Liver (tissue), 9 donors: ENCODE results near the gene MAP4K4. TPM values are rescaled to one million over a fixed set of nuclear protein-coding genes. Genes with fewer than 3 reads are reported as not detected.

Experiments
- DNase-seq: peaks from one replicate; pipeline ENCODE4 v3.0.0-alpha.2; 2017; ENCODE audit warnings: low spot score
- H3K27ac ChIP-seq, 2 donors: one replicate each; pipeline ENCODE4 v1.7.0; 2013; ENCODE audit warnings: inconsistent platforms in 2 of 2, low read length in 2 of 2, control low read depth in 1 of 2, low read depth in 1 of 2, mild to moderate bottlenecking in 1 of 2
- H3K27me3 ChIP-seq, 4 donors: one replicate each; pipeline versions ENCODE4 v1.6.1 to v1.7.0; 2013; ENCODE audit warnings: low read length in 3 of 4, inconsistent platforms in 1 of 4, mild to moderate bottlenecking in 1 of 4, moderate library complexity in 1 of 4; ENCODE audit not compliant: control insufficient read depth in 4 of 4, insufficient read depth in 4 of 4
- H3K36me3 ChIP-seq, 4 donors: one replicate each; pipeline versions ENCODE4 v1.6.1 to v1.7.0; 2013; ENCODE audit warnings: low read length in 3 of 4, mild to moderate bottlenecking in 3 of 4, low read depth in 1 of 4, moderate library complexity in 1 of 4; ENCODE audit not compliant: control insufficient read depth in 4 of 4, insufficient read depth in 3 of 4
- H3K4me1 ChIP-seq, 4 donors: one replicate each; pipeline versions ENCODE4 v1.6.1 to v1.7.0; 2013; ENCODE audit warnings: low read length in 3 of 4, mild to moderate bottlenecking in 3 of 4, moderate library complexity in 1 of 4; ENCODE audit not compliant: control insufficient read depth in 4 of 4, insufficient read depth in 4 of 4
- H3K4me3 ChIP-seq, 3 donors: one replicate each; pipeline versions ENCODE4 v1.6.1 to v1.7.0; 2013; ENCODE audit warnings: low read length in 3 of 3, control low read depth in 1 of 3, low read depth in 1 of 3, mild to moderate bottlenecking in 1 of 3
- H3K9ac ChIP-seq, 2 donors: one replicate each; pipeline ENCODE4 v1.7.0; 2013; ENCODE audit warnings: low read length in 2 of 2, mild to moderate bottlenecking in 2 of 2, moderate library complexity in 2 of 2, control low read depth in 1 of 2, low read depth in 1 of 2
- H3K9me3 ChIP-seq, 4 donors: one replicate each; pipeline versions ENCODE4 v1.6.1 to v1.7.0; 2013; ENCODE audit warnings: low read length in 3 of 4; ENCODE audit not compliant: control insufficient read depth in 4 of 4
- EGR1 ChIP-seq, 2 donors: IDR thresholded peaks; 2 replicates each; pipeline ENCODE4 v1.6.1; 2016 to 2018; ENCODE audit warnings: antibody characterized with exemption in 2 of 2, low read depth in 2 of 2
- FOXA1 ChIP-seq: IDR thresholded peaks from 2 replicates; pipeline ENCODE4 v1.6.1; 2016; ENCODE audit warnings: antibody characterized with exemption
- FOXA2 ChIP-seq: IDR thresholded peaks from 2 replicates; pipeline ENCODE4 v1.6.1; 2016; ENCODE audit warnings: antibody characterized with exemption
- GABPA ChIP-seq, 2 donors: IDR thresholded peaks in 1 of 2; conservative IDR thresholded peaks in 1 of 2; 2 replicates each; pipeline ENCODE4 v1.6.1; 2016; ENCODE audit warnings: antibody characterized with exemption in 2 of 2, mild to moderate bottlenecking in 1 of 2, moderate library complexity in 1 of 2
- HNF4A ChIP-seq, 2 donors: conservative IDR thresholded peaks; 2 replicates each; pipeline ENCODE4 v1.6.1; 2016; ENCODE audit warnings: antibody characterized with exemption in 2 of 2, mild to moderate bottlenecking in 2 of 2
- HNF4G ChIP-seq: IDR thresholded peaks from 2 replicates; pipeline ENCODE4 v1.6.1; 2016; ENCODE audit warnings: antibody characterized with exemption
- JUND ChIP-seq, 2 donors: IDR thresholded peaks; 2 replicates each; pipeline ENCODE4 v1.6.1; 2016; ENCODE audit warnings: antibody characterized with exemption in 2 of 2
- NR2F2 ChIP-seq: IDR thresholded peaks from 2 replicates; pipeline ENCODE4 v1.6.1; 2016; ENCODE audit warnings: antibody characterized with exemption
- RAD21 ChIP-seq, 2 donors: IDR thresholded peaks; 2 replicates each; pipeline ENCODE4 v1.6.1; 2016; ENCODE audit warnings: antibody characterized with exemption in 2 of 2, mild to moderate bottlenecking in 2 of 2
- RXRA ChIP-seq, 2 donors: IDR thresholded peaks; 2 replicates each; pipeline ENCODE4 v1.6.1; 2017 to 2018; ENCODE audit warnings: antibody characterized with exemption in 2 of 2, mild to moderate bottlenecking in 1 of 2
- TAF1 ChIP-seq: conservative IDR thresholded peaks from 2 replicates; pipeline ENCODE4 v1.6.1; 2016; ENCODE audit warnings: antibody characterized with exemption, mild to moderate bottlenecking
- YY1 ChIP-seq: IDR thresholded peaks from 2 replicates; pipeline ENCODE4 v1.6.1; 2016; ENCODE audit warnings: antibody characterized with exemption, mild to moderate bottlenecking
- WGBS: extraction: QIAGEN DNeasy Blood & Tissue Kit; methylation state at CpG from one replicate; pipeline ENCODE4 v1.1.7; 2013; 5-methylcytosine and 5-hydroxymethylcytosine counted together
- polyA plus RNA-seq, 2 donors: library from polyadenylated mRNA; stranded (reverse) in 1 of 2; unstranded in 1 of 2; fragments of 200-250 nt in 1 of 2; fragments of >200 nt in 1 of 2; fragmentation: Nextera tagmentation in 1 of 2; extraction: Ambion mirVana in 1 of 2; gene quantifications; one replicate each; pipeline versions ENCODE4 v1.2.1 to v1.2.3, GENCODE V29; 2013 to 2015
- total RNA-seq, 2 donors: library from RNA; depleted of rRNA; stranded (reverse); fragments of >200 nt; gene quantifications; one replicate each; pipeline ENCODE4 v1.2.3, GENCODE V29; 2014
- TF ChIP-seq, protein P1 (sequence below): IDR thresholded peaks from 2 replicates; pipeline ENCODE4 v1.6.1; 2016; ENCODE audit warnings: antibody characterized with exemption
- TF ChIP-seq, protein P2 (sequence below): IDR thresholded peaks from 2 replicates; pipeline ENCODE4 v1.6.1; 2016; ENCODE audit warnings: antibody characterized with exemption, mild to moderate bottlenecking
- TF ChIP-seq, protein P3 (sequence below): IDR thresholded peaks from 2 replicates; pipeline ENCODE4 v1.6.1; 2016; ENCODE audit warnings: antibody characterized with exemption
- TF ChIP-seq, protein P4 (sequence below): IDR thresholded peaks from 2 replicates; pipeline ENCODE4 v1.6.1; 2016; ENCODE audit warnings: antibody characterized with exemption
- donor health status: healthy.
- donor health status: healthy.
- donor health status: healthy.
- donor health status: healthy.
- donor health status: healthy.

The MAP4K4 gene
- total and polyA plus RNA-seq, 4 donors = 9.1 to 40.0 (median 23.6) TPM

DNA sequence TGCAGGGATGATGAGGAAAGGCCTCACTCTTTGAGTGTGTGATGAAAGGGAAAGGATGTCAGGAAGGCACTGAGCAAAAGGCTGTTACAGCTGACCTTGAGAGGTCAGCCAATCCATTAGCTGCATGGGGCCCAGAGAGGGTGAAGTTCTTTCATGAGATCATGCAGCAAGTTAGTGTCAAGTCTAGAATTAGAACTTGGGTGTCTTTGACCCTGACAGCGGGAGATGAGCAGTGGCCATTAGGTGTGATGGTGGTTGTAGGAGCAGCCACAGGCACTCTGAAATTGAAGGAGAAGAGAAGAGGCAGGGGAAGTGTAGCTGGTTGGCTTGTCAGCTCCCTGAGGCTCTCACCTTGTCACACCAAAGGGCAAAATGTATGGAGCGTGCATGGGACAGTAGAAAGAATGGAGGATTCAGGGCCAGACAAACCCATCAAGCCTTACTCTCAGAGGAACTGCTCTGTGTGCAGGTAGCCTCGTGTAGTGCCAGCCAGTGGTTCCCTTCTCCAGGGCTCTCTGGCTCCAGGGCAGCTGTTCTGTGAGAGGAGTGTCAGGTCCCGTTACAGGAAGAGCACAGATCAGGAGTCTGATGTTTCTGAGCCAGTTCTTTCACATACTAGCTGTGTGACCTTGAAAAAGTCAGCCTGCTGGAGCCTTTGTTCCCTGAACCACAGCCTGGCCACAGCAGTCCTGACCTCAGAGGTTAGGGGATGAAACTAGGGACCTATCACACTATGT is 35.9 kb downstream of the MAP4K4 start (continued):
- TF ChIP-seq, protein P1, sequence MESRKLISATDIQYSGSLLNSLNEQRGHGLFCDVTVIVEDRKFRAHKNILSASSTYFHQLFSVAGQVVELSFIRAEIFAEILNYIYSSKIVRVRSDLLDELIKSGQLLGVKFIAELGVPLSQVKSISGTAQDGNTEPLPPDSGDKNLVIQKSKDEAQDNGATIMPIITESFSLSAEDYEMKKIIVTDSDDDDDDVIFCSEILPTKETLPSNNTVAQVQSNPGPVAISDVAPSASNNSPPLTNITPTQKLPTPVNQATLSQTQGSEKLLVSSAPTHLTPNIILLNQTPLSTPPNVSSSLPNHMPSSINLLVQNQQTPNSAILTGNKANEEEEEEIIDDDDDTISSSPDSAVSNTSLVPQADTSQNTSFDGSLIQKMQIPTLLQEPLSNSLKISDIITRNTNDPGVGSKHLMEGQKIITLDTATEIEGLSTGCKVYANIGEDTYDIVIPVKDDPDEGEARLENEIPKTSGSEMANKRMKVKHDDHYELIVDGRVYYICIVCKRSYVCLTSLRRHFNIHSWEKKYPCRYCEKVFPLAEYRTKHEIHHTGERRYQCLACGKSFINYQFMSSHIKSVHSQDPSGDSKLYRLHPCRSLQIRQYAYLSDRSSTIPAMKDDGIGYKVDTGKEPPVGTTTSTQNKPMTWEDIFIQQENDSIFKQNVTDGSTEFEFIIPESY = no peak
- TF ChIP-seq HNF4A (conservative IDR thresholded peaks at IDR 0.05) = peak; percentile 72 to 82

DNA sequence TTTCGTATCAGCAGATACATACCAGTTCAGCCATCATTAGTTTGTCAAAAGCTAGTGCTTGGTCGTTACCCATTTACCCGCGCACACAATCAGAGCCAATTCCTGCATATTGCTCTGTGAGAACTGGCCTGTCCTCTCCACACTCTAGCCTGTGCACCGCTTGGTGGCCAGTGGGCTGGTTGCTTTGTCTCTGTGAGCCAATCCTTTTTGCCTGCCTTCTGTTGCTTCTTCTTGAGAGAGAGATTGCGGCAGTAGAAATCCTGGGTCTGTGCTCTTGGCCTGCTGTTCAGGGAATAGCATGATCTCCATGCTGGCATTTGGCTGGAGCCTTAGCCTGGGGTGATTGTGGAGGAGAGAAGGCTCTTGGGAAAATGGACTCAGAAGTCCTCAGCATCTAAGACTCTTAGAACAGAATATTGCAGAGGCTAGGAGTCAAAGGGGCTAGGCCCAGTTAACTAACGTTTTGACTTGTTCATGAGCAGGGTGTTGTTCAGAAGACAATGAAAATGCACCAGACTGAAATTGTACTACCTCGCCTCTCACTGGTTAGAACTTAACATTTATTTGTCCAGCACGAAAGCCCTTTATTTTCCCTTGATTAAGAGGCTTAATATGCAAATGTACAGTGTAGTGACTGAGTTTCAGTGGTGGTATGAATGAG is 37.1 kb downstream of the MAP4K4 start:
- Histone ChIP-seq H3K4me3 (no peak overlapping the region), H3K27ac (peak overlapping the region in 1 of 2 donors; percentile 35), H3K9ac (no peak overlapping the region), H3K36me3 (peaks cover 0 to 2% (median 0%) of the 10 kb centered on the region in 4 donors), H3K4me1 (peaks cover 19 to 66% (median 44%) of the 10 kb centered on the region in 4 donors), H3K9me3 (no peaks in the 10 kb centered on the region), H3K27me3 (no peaks in the 10 kb centered on the region)
- TF ChIP-seq, protein P2, sequence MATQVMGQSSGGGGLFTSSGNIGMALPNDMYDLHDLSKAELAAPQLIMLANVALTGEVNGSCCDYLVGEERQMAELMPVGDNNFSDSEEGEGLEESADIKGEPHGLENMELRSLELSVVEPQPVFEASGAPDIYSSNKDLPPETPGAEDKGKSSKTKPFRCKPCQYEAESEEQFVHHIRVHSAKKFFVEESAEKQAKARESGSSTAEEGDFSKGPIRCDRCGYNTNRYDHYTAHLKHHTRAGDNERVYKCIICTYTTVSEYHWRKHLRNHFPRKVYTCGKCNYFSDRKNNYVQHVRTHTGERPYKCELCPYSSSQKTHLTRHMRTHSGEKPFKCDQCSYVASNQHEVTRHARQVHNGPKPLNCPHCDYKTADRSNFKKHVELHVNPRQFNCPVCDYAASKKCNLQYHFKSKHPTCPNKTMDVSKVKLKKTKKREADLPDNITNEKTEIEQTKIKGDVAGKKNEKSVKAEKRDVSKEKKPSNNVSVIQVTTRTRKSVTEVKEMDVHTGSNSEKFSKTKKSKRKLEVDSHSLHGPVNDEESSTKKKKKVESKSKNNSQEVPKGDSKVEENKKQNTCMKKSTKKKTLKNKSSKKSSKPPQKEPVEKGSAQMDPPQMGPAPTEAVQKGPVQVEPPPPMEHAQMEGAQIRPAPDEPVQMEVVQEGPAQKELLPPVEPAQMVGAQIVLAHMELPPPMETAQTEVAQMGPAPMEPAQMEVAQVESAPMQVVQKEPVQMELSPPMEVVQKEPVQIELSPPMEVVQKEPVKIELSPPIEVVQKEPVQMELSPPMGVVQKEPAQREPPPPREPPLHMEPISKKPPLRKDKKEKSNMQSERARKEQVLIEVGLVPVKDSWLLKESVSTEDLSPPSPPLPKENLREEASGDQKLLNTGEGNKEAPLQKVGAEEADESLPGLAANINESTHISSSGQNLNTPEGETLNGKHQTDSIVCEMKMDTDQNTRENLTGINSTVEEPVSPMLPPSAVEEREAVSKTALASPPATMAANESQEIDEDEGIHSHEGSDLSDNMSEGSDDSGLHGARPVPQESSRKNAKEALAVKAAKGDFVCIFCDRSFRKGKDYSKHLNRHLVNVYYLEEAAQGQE = no peak
- TF ChIP-seq TAF1 (no peak), RAD21 (IDR thresholded peaks at IDR 0.05) (no peak), JUND (IDR thresholded peaks at IDR 0.05) (no peak), HNF4G (no peak), GABPA (IDR thresholded peaks at IDR 0.05 in 1 of 2, conservative IDR thresholded peaks at IDR 0.05 in 1 of 2) (no peak), HNF4A (conservative IDR thresholded peaks at IDR 0.05) (no peak)
- TF ChIP-seq, protein P3, sequence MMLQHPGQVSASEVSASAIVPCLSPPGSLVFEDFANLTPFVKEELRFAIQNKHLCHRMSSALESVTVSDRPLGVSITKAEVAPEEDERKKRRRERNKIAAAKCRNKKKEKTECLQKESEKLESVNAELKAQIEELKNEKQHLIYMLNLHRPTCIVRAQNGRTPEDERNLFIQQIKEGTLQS = no peak
- TF ChIP-seq, protein P4, sequence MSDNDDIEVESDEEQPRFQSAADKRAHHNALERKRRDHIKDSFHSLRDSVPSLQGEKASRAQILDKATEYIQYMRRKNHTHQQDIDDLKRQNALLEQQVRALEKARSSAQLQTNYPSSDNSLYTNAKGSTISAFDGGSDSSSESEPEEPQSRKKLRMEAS = no peak
- 92% methylated on average over 9 of the region's 9 CpGs for WGBS
- no peak for DNase-seq

DNA sequence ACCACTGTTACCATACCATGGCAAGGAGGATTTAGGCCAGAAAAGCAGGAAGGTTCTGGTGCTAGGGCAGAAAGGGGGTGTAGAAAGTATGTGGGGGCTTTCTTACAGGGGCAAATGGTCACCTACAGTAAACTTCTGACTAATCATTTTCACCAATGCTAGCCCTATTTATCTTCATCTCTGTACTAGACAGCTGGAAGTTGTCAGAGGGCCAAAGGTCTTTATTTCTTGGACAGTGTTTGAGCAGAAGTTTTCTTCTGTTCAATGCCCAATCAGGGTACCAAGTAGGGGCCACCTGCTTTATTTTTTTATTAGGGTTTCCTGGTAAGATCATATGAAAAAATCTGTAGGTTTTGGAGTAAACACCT is 37.6 kb downstream of the MAP4K4 start:
- Histone ChIP-seq H3K9ac (no peak overlapping the region), H3K27me3 (no peaks in the 10 kb centered on the region), H3K4me1 (peaks cover 19 to 64% (median 46%) of the 10 kb centered on the region in 4 donors), H3K27ac (peak overlapping the region in 1 of 2 donors; percentile 35), H3K4me3 (no peak overlapping the region), H3K9me3 (no peaks in the 10 kb centered on the region), H3K36me3 (peaks cover 0 to 2% (median 0%) of the 10 kb centered on the region in 4 donors)
- DNase-seq = no peak
- TF ChIP-seq FOXA1 (no peak), YY1 (no peak), NR2F2 (no peak), EGR1 (IDR thresholded peaks at IDR 0.05; ENCODE audit: low read depth in 2 of 2) (no peak), GABPA (IDR thresholded peaks at IDR 0.05 in 1 of 2, conservative IDR thresholded peaks at IDR 0.05 in 1 of 2) (no peak), TAF1 (no peak), RXRA (IDR thresholded peaks at IDR 0.05) (no peak), JUND (IDR thresholded peaks at IDR 0.05) (no peak), RAD21 (IDR thresholded peaks at IDR 0.05) (no peak), FOXA2 (no peak)
- TF ChIP-seq, protein P2 = no peak
- TF ChIP-seq, protein P3 = no peak
- TF ChIP-seq, protein P4 = no peak
